Activated naive CD8-positive, alpha-beta T cell (primary cell): ENCODE results near the gene NBEA.
"Not testable (repeated sequence)": the region's sequence is repeated elsewhere in the genome, so short reads cannot be mapped to it uniquely, and the experiment has no call there.

Source experiments
- H3K27ac Mint-ChIP-seq: one replicate; pipeline ENCODE4 v1.8.0; 2021; ENCODE audit warnings: mixed read lengths
- H3K27me3 Mint-ChIP-seq: one replicate; pipeline ENCODE4 v1.8.0; 2021; ENCODE audit warnings: mixed read lengths
- H3K36me3 Mint-ChIP-seq: one replicate; pipeline ENCODE4 v1.8.0; 2021; ENCODE audit warnings: mixed read lengths
- H3K4me1 Mint-ChIP-seq: one replicate; pipeline ENCODE4 v1.8.0; 2021; ENCODE audit warnings: low read depth, mixed read lengths
- H3K4me3 Mint-ChIP-seq: one replicate; pipeline ENCODE4 v1.8.0; 2021; ENCODE audit warnings: mild to moderate bottlenecking, mixed read lengths
- H3K9me3 Mint-ChIP-seq: one replicate; pipeline ENCODE4 v1.8.0; 2021; ENCODE audit warnings: low read depth, mixed read lengths

Gene NBEA

GRCh38 chr13:34941436-34941834, 635 bp upstream of the NBEA start:
- H3K4me3 Mint-ChIP-seq = peak overlapping the region; percentile 90
- no peaks in the 10 kb centered on the region for H3K9me3 Mint-ChIP-seq
- peaks cover 27% of the 10 kb centered on the region for H3K27me3 Mint-ChIP-seq
- no peak overlapping the region for H3K27ac Mint-ChIP-seq
- peaks cover 32% of the 10 kb centered on the region for H3K4me1 Mint-ChIP-seq
- peaks cover 2% of the 10 kb centered on the region for H3K36me3 Mint-ChIP-seq

DNA sequence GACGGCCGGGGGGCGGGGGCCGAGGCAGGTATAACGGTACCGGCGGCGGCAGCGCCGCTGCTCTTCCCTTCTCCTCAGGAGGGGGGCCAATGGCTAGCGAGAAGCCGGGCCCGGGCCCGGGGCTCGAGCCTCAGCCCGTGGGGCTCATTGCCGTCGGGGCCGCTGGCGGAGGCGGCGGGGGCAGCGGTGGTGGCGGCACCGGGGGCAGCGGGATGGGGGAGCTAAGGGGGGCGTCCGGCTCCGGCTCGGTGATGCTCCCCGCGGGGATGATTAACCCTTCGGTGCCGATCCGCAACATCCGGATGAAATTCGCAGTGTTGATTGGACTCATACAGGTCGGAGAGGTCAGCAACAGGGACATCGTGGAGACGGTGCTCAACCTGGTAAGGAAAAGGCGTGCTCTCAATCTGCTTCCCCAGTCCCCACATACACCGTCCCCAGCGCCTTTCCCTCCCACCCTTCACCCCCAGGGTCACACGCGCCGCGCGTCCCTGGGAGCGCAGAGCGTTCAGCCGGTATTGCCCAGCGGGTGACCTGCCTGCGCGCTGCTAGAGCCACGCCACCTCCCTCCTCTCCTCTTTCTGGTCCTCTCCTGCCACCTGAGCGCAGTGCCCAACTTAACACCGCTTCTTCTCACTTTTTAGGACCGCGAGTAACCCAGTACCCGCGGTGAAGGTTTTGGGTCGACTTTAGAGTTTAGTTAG, 814 bp downstream of the NBEA start:
- Mint-ChIP-seq H3K4me1 (peaks cover 32% of the 10 kb centered on the region), H3K4me3 (peak overlapping the region; percentile 87), H3K36me3 (peaks cover 2% of the 10 kb centered on the region), H3K27ac (no peak overlapping the region), H3K27me3 (peaks cover 25% of the 10 kb centered on the region), H3K9me3 (no peaks in the 10 kb centered on the region)

- Mint-ChIP-seq H3K27ac (no peak overlapping the region), H3K4me1 (peaks cover 32% of the 10 kb centered on the region), H3K27me3 (peaks cover 24% of the 10 kb centered on the region), H3K9me3 (no peaks in the 10 kb centered on the region), H3K4me3 (peak overlapping the region; percentile 87), H3K36me3 (peaks cover 2% of the 10 kb centered on the region)
Observed at GRCh38 chr13:34943436-34944273, 1.6 kb downstream of the NBEA start.

DNA sequence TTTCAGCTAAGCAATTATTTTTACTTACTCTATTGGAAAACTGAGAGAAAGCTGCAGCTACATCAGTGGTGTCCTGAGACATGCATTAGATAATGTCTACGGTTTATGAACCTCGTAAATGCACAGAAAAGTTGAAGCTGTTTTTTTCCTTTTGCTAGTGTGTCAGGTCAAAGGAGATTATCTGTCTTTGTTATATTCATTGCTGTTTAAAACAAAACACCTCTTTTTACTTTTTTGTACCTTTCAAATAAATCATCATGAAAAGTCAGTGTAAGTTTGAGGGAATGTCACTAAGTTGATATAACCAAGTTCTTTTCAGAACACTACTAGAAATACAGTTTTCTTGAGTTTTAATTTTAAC, 2.2 kb downstream of the NBEA start:
- peaks cover 32% of the 10 kb centered on the region for H3K4me1 Mint-ChIP-seq
- H3K27me3 Mint-ChIP-seq = peaks cover 19% of the 10 kb centered on the region
- no peak overlapping the region for H3K27ac Mint-ChIP-seq
- no peaks in the 10 kb centered on the region for H3K9me3 Mint-ChIP-seq
- peaks cover 2% of the 10 kb centered on the region for H3K36me3 Mint-ChIP-seq
- H3K4me3 Mint-ChIP-seq = peak overlapping the region; percentile 87

DNA sequence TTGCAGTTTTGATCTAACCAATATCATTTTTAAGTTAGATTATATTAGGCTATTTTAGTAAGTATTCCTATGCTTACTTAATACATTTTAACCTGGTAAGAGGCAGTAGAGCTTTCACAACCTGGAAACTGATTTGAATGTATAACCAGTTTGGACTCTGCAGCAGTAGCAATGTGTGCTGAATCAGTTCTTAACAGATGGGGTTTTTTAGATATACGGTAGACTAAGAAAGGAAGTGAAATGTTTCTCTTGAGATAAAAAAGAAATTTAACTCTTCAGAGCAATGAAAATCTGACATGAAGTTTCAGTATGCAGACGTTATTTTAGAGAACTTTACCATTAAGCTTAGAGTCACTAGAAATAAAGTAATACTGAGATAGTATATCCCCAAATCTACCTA, 2.7 kb downstream of the NBEA start:
- no peaks in the 10 kb centered on the region for H3K9me3 Mint-ChIP-seq
- no peak overlapping the region for H3K4me3 Mint-ChIP-seq
- no peak overlapping the region for H3K27ac Mint-ChIP-seq
- peaks cover 32% of the 10 kb centered on the region for H3K4me1 Mint-ChIP-seq
- H3K36me3 Mint-ChIP-seq = peaks cover 2% of the 10 kb centered on the region
- peaks cover 19% of the 10 kb centered on the region for H3K27me3 Mint-ChIP-seq

- H3K36me3 Mint-ChIP-seq = no peaks in the 10 kb centered on the region
Observed at GRCh38 chr13:34951528-34951927, 9.5 kb downstream of the NBEA start.

GRCh38 chr13:34959489-34959888, 17.4 kb downstream of the NBEA start:
- Mint-ChIP-seq H3K9me3 (no peaks in the 10 kb centered on the region), H3K4me3 (no peak overlapping the region), H3K27ac (no peak overlapping the region), H3K4me1 (no peaks in the 10 kb centered on the region), H3K36me3 (peaks cover 2% of the 10 kb centered on the region), H3K27me3 (no peaks in the 10 kb centered on the region)

More at GRCh38 chr13:34951528-34951927, 9.5 kb downstream of the NBEA start:
- H3K9me3 Mint-ChIP-seq = no peaks in the 10 kb centered on the region
- H3K27ac Mint-ChIP-seq = no peak overlapping the region
- H3K27me3 Mint-ChIP-seq = peaks cover 1% of the 10 kb centered on the region
- no peaks in the 10 kb centered on the region for H3K4me1 Mint-ChIP-seq
- H3K4me3 Mint-ChIP-seq = no peak overlapping the region

- Mint-ChIP-seq H3K27me3 (no peaks in the 10 kb centered on the region), H3K9me3 (no peaks in the 10 kb centered on the region), H3K27ac (no peak overlapping the region), H3K4me1 (no peaks in the 10 kb centered on the region), H3K4me3 (no peak overlapping the region), H3K36me3 (peaks cover 2% of the 10 kb centered on the region)
Observed at GRCh38 chr13:34964558-34964957, 22.5 kb downstream of the NBEA start.

DNA sequence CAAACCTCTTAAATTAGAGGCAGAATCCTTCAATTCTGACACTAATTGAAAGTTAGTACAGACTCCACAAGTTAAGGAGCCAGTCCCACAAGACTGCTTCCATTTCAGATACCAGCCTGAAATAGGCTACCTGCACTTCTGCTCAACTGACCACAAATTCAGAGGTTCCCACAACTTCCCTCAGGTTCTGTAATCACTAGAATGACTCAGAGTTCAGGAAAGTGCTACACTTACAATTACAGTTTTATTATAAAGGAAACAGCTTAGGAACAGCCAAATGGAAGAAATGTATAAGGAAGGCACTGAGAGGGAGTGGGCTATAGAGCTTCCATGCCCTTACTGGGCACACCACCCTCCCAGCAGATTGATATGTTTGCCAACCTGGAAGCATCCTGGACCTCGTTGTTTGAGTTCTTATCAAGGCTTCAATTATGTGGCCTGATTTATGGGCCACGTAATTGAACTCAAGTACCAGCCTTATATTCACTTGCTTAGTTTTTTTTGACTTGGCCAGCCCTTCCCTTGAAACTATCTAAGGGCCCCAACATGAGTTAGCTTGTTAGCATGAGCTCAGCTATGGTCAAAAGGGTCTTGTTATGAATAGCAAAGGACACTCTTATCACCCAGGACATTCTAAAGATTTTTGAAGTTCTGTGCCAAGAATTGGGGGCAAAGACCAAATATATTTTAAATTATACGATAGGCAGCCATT, 25.9 kb downstream of the NBEA start:
- H3K27me3 Mint-ChIP-seq = no peaks in the 10 kb centered on the region
- H3K9me3 Mint-ChIP-seq = no peaks in the 10 kb centered on the region
- H3K4me1 Mint-ChIP-seq = no peaks in the 10 kb centered on the region
- H3K36me3 Mint-ChIP-seq = peaks cover 6% of the 10 kb centered on the region
- no peak overlapping the region for H3K27ac Mint-ChIP-seq
- H3K4me3 Mint-ChIP-seq = no peak overlapping the region

- not testable (repeated sequence) for H3K4me3 Mint-ChIP-seq, H3K4me1 Mint-ChIP-seq, H3K27ac Mint-ChIP-seq, H3K36me3 Mint-ChIP-seq, H3K9me3 Mint-ChIP-seq, H3K27me3 Mint-ChIP-seq
Observed at GRCh38 chr13:34969539-34969938, 27.5 kb downstream of the NBEA start.

DNA sequence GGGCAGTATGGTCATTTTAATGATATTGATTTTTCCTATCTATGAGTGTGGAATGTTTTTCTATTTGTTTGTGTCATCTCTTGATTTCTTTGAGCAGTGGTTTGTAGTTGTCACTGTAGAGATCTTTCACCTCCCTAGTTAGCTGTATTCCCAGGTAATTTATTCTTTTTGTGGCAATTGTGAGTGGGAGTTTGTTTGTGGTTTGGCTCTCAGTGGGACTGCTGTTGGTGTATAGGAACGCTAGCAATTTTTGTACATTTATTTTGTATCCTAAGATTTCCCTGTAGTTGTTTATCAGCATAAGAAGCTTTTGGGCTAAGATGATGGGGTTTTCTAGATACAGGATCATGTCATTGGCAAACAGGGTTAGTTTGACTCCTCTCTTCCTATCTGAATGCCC, 28.9 kb downstream of the NBEA start:
- Mint-ChIP-seq H3K4me1 (no peaks in the 10 kb centered on the region), H3K9me3 (peaks cover 9% of the 10 kb centered on the region), H3K27ac (no peak overlapping the region), H3K27me3 (no peaks in the 10 kb centered on the region), H3K36me3 (peaks cover 16% of the 10 kb centered on the region), H3K4me3 (no peak overlapping the region)

DNA sequence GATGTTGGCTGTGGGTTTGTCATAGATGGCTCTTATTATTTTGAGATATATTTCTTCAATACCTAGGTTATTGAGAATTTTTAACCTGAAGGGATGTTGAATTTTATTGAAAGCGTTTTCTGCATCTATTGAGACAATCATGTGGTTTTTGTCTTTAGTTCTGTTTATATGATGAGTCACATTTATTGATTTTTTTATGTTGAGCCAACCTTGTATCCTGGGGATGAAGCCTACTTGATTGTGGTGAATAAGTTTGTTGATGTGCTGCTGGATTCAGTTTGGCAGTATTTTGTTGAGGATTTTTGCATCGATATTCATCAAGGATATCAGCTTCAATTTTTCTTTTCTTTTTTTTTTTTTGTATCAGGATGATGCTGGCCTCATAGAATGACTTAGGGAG, 29.4 kb downstream of the NBEA start:
- Mint-ChIP-seq H3K9me3 (peaks cover 9% of the 10 kb centered on the region), H3K27ac (no peak overlapping the region), H3K4me1 (no peaks in the 10 kb centered on the region), H3K4me3 (no peak overlapping the region), H3K27me3 (no peaks in the 10 kb centered on the region), H3K36me3 (peaks cover 17% of the 10 kb centered on the region)

GRCh38 chr13:34985199-34985598, 43.1 kb downstream of the NBEA start:
- Mint-ChIP-seq H3K9me3 (peaks cover 23% of the 10 kb centered on the region), H3K36me3 (peaks cover 11% of the 10 kb centered on the region)
- not testable (repeated sequence) for H3K27ac Mint-ChIP-seq, H3K4me1 Mint-ChIP-seq, H3K27me3 Mint-ChIP-seq, H3K4me3 Mint-ChIP-seq

GRCh38 chr13:34988330-34988791, 46.3 kb downstream of the NBEA start:
- Mint-ChIP-seq H3K9me3 (peaks cover 37% of the 10 kb centered on the region), H3K36me3 (peaks cover 20% of the 10 kb centered on the region), H3K4me1 (no peaks in the 10 kb centered on the region), H3K4me3 (no peak overlapping the region), H3K27me3 (no peaks in the 10 kb centered on the region), H3K27ac (no peak overlapping the region)
